D721Med (cell line): Measurements from ENCODE around the gene G6PC3.
"Not testable (repeated sequence)": the region's sequence is repeated elsewhere in the genome, so short reads cannot be mapped to it uniquely, and the experiment has no call there.

Experiments
- DNase-seq: peaks from one replicate; pipeline ENCODE4 v3.0.0; 2011; ENCODE audit warnings: low spot score; ENCODE audit not compliant: insufficient read length
- FAIRE-seq: peaks from 2 replicates; lab custom pipeline; 2011; peaks lifted over from hg19 to GRCh38; lab: Jason Lieb, UNC
- TF ChIP-seq, protein P1 (sequence below): IDR thresholded peaks from 2 replicates; pipeline ENCODE4 v1.5.1; 2012; ENCODE audit warnings: mild to moderate bottlenecking, control low read depth; ENCODE audit not compliant: insufficient read depth; ENCODE audit errors: missing control alignments

Gene G6PC3

DNA sequence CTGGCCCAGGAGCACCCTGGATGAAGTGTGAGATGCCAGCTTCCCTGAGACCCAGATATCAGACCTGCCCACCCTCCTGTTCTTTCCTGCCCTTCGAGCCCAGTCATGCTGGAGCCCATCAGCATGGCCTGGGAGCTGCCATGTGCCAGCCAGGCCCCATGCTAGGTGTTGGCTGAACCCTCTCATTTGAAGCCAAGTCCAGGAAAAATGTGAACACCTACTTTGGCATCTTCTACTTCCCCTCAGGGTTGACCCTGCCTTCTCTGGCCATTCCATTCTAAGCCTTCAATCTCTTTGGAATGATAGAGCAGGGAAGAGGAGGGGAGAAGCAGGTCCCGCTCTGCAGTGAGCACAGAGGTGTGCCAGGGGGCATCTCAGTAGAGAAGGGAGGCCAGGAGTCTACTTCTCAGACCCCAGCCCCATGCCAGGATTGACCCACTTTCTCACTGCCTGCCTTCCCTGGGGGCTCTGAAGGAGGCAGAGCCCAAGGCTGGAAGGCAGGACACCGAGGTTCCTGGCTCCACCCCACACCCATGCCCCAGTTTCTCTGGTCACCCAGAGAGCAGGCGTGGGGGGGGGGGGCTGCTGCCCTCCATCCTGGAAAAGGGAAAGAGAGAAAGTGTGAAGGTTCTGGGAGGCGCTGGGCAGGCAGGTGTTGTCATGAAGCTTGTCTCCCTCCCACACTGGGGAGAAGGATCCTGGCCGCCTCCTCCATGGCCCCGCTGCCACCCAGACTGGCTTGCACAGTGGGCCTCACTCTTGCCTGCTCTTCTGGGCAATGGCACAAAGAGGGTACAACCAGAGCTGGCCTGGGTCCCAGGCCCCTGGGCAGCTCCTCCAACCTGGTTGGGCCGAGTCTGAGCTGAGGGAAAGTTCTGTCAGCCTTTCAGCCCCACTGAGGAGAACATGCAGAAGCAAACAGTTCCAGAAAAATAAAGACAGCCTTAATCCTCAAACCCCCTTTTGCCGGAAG lies 43.6 kb downstream of the G6PC3 start:
- no peak for DNase-seq
- no peak for FAIRE-seq
- TF ChIP-seq, protein P1, sequence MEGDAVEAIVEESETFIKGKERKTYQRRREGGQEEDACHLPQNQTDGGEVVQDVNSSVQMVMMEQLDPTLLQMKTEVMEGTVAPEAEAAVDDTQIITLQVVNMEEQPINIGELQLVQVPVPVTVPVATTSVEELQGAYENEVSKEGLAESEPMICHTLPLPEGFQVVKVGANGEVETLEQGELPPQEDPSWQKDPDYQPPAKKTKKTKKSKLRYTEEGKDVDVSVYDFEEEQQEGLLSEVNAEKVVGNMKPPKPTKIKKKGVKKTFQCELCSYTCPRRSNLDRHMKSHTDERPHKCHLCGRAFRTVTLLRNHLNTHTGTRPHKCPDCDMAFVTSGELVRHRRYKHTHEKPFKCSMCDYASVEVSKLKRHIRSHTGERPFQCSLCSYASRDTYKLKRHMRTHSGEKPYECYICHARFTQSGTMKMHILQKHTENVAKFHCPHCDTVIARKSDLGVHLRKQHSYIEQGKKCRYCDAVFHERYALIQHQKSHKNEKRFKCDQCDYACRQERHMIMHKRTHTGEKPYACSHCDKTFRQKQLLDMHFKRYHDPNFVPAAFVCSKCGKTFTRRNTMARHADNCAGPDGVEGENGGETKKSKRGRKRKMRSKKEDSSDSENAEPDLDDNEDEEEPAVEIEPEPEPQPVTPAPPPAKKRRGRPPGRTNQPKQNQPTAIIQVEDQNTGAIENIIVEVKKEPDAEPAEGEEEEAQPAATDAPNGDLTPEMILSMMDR = no peak

DNA sequence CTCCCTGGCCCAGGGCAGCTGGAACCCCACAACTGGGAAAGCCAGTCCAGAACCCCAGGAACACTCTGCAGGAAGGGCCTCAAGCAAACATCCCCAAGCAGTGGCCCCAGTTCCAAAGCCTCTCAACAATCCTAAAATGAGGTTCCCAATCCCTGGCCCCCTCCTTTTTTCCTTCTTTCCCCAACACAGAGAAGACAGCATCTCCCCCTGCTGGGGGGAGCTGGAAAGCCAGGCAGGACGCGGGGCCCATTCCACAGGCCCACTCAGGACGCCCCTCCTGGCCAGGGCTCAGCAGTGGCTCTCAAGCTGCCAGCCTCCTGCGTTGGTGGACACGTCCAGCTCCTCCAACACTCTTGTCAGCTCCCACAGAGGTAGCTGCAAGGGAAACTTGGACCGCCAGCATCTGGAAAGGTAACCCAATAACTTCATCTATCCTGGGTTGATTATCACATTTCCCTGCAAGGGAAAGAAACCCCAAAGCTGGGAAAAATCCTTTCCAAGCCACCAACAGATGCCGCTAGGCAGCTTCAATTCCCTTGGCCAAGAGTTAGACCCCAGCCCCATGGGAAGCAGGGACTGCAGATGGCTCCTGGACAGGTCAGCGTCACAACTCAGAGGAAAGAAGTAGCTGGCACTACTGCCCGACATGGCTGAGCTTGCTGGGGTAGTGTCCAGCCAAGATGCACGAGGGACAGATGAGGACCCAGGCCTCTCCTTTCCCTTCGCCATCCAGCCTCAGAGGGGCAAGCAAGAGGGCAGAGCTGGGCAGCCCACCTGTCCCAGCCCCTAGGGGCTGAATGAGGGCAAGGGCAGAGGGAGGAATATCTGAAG lies 45.3 kb downstream of the G6PC3 start:
- no peak for FAIRE-seq
- TF ChIP-seq, protein P1 = peak; percentile 78

DNA sequence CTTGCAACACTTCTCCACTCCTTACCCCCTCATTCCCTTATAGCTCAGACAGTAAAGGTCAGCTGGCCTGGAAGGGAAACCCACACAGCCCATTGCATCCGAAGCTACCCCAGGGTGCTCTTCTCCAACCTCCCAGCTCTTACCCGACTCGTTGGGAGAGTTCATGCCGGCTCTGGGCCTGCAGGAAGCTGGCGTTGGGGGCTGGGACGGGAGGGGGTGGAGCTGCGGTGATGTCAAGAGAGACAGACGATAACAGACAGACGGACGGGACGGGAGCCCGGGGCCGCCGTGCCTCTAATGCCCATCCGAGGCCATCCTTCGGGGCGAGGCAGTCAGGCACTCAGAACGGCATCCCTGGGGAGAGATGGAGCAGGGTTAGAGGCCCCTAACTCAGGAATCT lies 46.8 kb downstream of the G6PC3 start:
- TF ChIP-seq, protein P1 = no peak
- FAIRE-seq (no peak), DNase-seq (no peak)

More for the DNA sequence above, 45.3 kb downstream of the G6PC3 start:
- no peak for DNase-seq

DNA sequence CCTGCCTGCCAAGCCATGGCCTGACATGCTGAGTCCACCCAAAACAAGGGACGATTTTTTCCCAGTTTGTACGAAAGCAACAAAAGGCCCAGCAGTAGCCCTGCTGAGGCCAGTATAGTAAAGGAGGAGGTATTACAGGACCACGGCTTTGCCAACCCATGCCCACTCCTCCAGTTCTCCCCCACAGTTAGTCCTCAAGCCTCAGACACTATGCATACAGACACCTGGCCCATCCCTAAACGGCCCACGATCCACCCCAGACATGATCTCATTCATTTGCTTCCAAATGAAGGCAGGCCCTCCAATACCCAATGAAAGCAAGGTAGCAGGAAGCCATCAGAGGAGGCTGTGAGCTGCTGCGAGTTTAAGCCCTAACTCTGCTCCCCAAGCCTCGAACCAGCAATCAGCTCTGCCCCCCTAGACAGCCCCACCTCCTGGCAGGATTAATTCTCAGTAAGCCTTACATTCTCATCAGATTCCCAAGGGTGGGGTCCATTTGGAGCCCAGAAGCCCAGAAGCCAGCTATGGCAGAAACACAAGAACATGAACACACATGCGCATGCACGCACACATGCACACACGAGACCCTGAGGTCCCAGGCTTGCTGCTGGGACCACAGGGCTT lies 48.0 kb downstream of the G6PC3 start:
- TF ChIP-seq, protein P1 = peak; percentile 19
- no peak for FAIRE-seq

DNA sequence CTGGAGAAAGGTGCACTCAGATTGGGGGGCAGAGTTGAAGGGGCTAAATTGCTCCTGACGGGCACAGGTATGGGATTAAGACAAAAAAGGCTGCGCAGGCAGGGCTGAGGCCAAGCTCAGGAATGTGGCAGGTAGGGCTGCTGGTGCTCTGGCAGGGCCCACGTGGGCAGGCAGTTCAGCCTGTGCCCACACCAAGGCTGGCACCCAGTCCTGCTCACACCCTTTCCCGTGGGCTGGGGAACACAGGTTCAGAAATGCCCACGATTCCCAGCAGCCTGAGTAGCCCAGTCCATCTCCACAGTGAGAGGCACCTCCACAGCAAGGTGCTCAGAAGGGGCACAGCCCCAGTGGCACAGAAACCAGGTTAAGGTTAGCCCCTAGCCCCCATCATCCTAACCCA lies 48.5 kb downstream of the G6PC3 start:
- TF ChIP-seq, protein P1 = no peak
- DNase-seq (no peak), FAIRE-seq (no peak)

More for the DNA sequence above, 48.0 kb downstream of the G6PC3 start:
- DNase-seq = no peak

DNA sequence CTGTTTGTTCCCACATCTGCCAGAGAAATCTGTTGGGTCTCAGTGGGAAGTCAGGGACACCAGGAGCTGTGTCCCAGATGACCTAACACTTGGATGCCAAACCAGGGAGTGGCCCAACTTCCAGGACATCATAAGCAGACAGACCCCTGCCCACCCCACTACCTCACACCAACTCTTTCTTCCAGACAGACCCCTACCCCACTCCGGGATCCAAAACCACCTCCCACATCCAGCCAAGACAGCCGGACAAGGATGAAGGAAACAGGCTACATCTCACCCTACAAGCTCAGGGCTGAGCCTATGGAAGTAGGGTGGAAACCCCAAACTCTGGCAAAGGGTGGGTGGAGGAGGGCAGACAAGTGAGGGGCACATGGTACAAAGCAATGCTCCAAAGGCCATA lies 49.3 kb downstream of the G6PC3 start:
- no peak for FAIRE-seq
- no peak for DNase-seq
- TF ChIP-seq, protein P1 = no peak

DNA sequence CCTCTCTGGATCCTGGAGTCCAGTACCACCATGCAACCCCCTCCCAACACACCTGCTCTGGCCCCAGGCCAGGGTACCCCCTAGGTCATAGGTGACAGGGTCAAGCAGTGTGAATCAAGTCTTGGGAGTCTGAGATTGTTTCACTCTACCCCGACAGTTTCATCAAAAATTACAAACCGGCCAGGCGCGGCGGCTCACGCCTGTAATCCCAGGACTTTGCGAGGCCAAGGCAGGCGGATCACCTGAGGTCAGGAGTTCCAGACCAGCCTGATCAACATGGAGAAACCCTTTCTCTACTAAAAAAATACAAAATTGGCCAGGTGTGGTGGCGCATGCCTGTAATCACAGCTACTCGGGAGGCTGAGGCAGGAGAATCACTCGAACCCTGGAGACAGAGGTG lies 49.7 kb downstream of the G6PC3 start:
- DNase-seq, FAIRE-seq: not testable (repeated sequence)
